K562 (cell line): ENCODE measurements around the gene PET100. TPM values are rescaled to one million over a fixed set of nuclear protein-coding genes. Genes with fewer than 3 reads are reported as not detected.

Experiments used
- ARID4B ChIP-seq: sonication (generic); formaldehyde crosslinking; IDR thresholded peaks from 2 replicates; pipeline ENCODE4 v1.8.0; 2022; ENCODE audit warnings: mild to moderate bottlenecking, missing genetic modification reagents
- ERF ChIP-seq: fragments of 450-650 bp; formaldehyde crosslinking; IDR thresholded peaks from 2 replicates; pipeline ENCODE4 v1.4.0; 2020; ENCODE audit warnings: mild to moderate bottlenecking, mixed read lengths
- MGA ChIP-seq: fragments of 450-650 bp; IDR thresholded peaks from 2 replicates; pipeline ENCODE4 v1.6.1; 2016; ENCODE audit warnings: mild to moderate bottlenecking, moderate library complexity
- MTA1 ChIP-seq: fragments of 450-650 bp; IDR thresholded peaks from 2 replicates; pipeline ENCODE4 v1.6.1; 2017; ENCODE audit warnings: borderline replicate concordance
- PHF21A ChIP-seq: fragments of 450-650 bp; IDR thresholded peaks from 2 replicates; pipeline ENCODE4 v1.6.1; 2017; ENCODE audit warnings: low read depth, borderline replicate concordance
- polyA plus RNA-seq, 8 experiments: library from polyadenylated mRNA; depleted of rRNA in 4 of 8; stranded (reverse) in 5 of 8; unstranded in 3 of 8; fragments of >200 nt; fragmentation: Nextera tagmentation in 2 of 8; fragmentation: Illumina TruSeq in 1 of 8; extraction: Ambion mirVana in 2 of 8; extraction: Trizol in 1 of 8; gene quantifications; 2 replicates each; pipeline versions ENCODE4 v1.2.1 to v1.2.3, GENCODE V29; 2011 to 2014; ENCODE audit warnings: inconsistent platforms in 1 of 8, missing spikeins in 1 of 8
- total RNA-seq, 7 experiments: library from RNA; depleted of rRNA in 6 of 7; stranded (reverse); fragments of >200 nt in 6 of 7; fragmentation: Illumina TruSeq in 2 of 7; extraction: Trizol in 2 of 7; gene quantifications; 2 replicates each; pipeline versions ENCODE4 v1.2.1 to v1.2.3, GENCODE V29; 2011 to 2021; ENCODE audit warnings: low replicate concordance in 1 of 7

The PET100 gene
- total and polyA plus RNA-seq, 9 of the 15 experiments (the other 6 are each of a cell fraction or from before 2014, with no cell fraction given) = 62.3 to 351 (median 98.3) TPM

- peak; percentile 62 for TF ChIP-seq ARID4B (CRISPR knock-in tag)
- no peak for TF ChIP-seq PHF21A
- TF ChIP-seq ERF (CRISPR knock-in tag) = no peak; the same call in 1 of the 2 replicates
- no peak for TF ChIP-seq MGA
- TF ChIP-seq MTA1 = peak; percentile 99
These were observed at the start of gene PET100, which contains the start of gene XAB2 (continued) for GRCh38 chr19:7629347-7630054.
